ENCODE data around the gene PCDH15. TPM values are rescaled to one million over a fixed set of nuclear protein-coding genes. Genes with fewer than 3 reads are reported as not detected.

The PCDH15 gene
- total and polyA plus RNA-seq, 2 experiments from 2014 or later: not detected

- 25 to 33% methylated on average over 2 of the region's 2 CpGs for WGBS, 2 experiments (ENCODE audit: low coverage in 1 of 2, low lambda C conversion rate in 2 of 2, missing lambda C conversion rate in 2 of 2)
- no peak for TF ChIP-seq EZH2 (IDR thresholded peaks at IDR 0.05; ENCODE audit: insufficient read depth, poor library complexity, severe bottlenecking)
- TF ChIP-seq EZH2phosphoT487 (IDR thresholded peaks at IDR 0.05; ENCODE audit: insufficient read depth, low read depth): no peak
- in situ Hi-C loops (cut with MboI): no loop called here
These were observed 180.7 kb downstream of the PCDH15 start for GRCh38 chr10:54620352-54620751.

GRCh38 chr10:54614072-54614471 is 187.0 kb downstream of the PCDH15 start:
- Histone ChIP-seq H3K4me2 (ENCODE audit: unreplicated experiment) (no peak overlapping the region), H3K4me3 (no peak overlapping the region), H3K4me1 (ENCODE audit: insufficient read depth) (no peaks in the 10 kb centered on the region), H3K9me2 (ENCODE audit: insufficient read depth) (no peaks in the 10 kb centered on the region), H3K9me3 (ENCODE audit: low read depth) (no peaks in the 10 kb centered on the region), H3K79me2 (ENCODE audit: insufficient read depth) (no peaks in the 10 kb centered on the region), H2AFZ (no peak overlapping the region), H4K20me1 (ENCODE audit: insufficient read depth) (no peaks in the 10 kb centered on the region), H3K27me3 (replicated peaks; ENCODE audit: insufficient read depth) (no peaks in the 10 kb centered on the region), H3K9ac (no peak overlapping the region), H3K36me3 (ENCODE audit: low read depth) (no peaks in the 10 kb centered on the region), H3F3A (ENCODE audit: insufficient read depth) (no peaks in the 10 kb centered on the region), H3K27ac (no peak overlapping the region)
- in situ Hi-C loops (cut with MboI): no loop called here
- TF ChIP-seq EZH2phosphoT487 (IDR thresholded peaks at IDR 0.05; ENCODE audit: insufficient read depth, low read depth) (no peak), EZH2 (IDR thresholded peaks at IDR 0.05; ENCODE audit: insufficient read depth, poor library complexity, severe bottlenecking) (no peak)
- DNase-seq: no peak
- 13 to 15% methylated on average over 1 of the region's 1 CpG for WGBS, 2 experiments (ENCODE audit: low coverage in 1 of 2, low lambda C conversion rate in 2 of 2, missing lambda C conversion rate in 2 of 2)

More at GRCh38 chr10:54620352-54620751, 180.7 kb downstream of the PCDH15 start:
- no peak overlapping the region for H2AFZ ChIP-seq
- no peak for DNase-seq
- no peaks in the 10 kb centered on the region for H3F3A ChIP-seq (ENCODE audit: insufficient read depth)
- no peaks in the 10 kb centered on the region for H3K9me3 ChIP-seq (ENCODE audit: low read depth)
- H3K79me2 ChIP-seq (ENCODE audit: insufficient read depth): no peaks in the 10 kb centered on the region
- H3K9ac ChIP-seq: no peak overlapping the region
- no peak overlapping the region for H3K27ac ChIP-seq
- H3K27me3 ChIP-seq (replicated peaks; ENCODE audit: insufficient read depth): no peaks in the 10 kb centered on the region
- no peak overlapping the region for H3K4me3 ChIP-seq
- no peaks in the 10 kb centered on the region for H3K4me1 ChIP-seq (ENCODE audit: insufficient read depth)
- H3K36me3 ChIP-seq (ENCODE audit: low read depth): no peaks in the 10 kb centered on the region
- no peaks in the 10 kb centered on the region for H4K20me1 ChIP-seq (ENCODE audit: insufficient read depth)
- no peak overlapping the region for H3K4me2 ChIP-seq (ENCODE audit: unreplicated experiment)
- no peaks in the 10 kb centered on the region for H3K9me2 ChIP-seq (ENCODE audit: insufficient read depth)

- Histone ChIP-seq H3K27me3 (replicated peaks; ENCODE audit: insufficient read depth) (no peaks in the 10 kb centered on the region), H3K9me2 (ENCODE audit: insufficient read depth) (no peaks in the 10 kb centered on the region), H4K20me1 (ENCODE audit: insufficient read depth) (no peaks in the 10 kb centered on the region), H3K79me2 (ENCODE audit: insufficient read depth) (no peaks in the 10 kb centered on the region), H3K27ac (no peak overlapping the region), H3K4me3 (no peak overlapping the region), H3K36me3 (ENCODE audit: low read depth) (no peaks in the 10 kb centered on the region), H3K4me2 (ENCODE audit: unreplicated experiment) (no peak overlapping the region), H3K9me3 (ENCODE audit: low read depth) (no peaks in the 10 kb centered on the region), H3F3A (ENCODE audit: insufficient read depth) (no peaks in the 10 kb centered on the region), H3K4me1 (ENCODE audit: insufficient read depth) (no peaks in the 10 kb centered on the region), H2AFZ (no peak overlapping the region), H3K9ac (no peak overlapping the region)
- TF ChIP-seq EZH2phosphoT487 (IDR thresholded peaks at IDR 0.05; ENCODE audit: insufficient read depth, low read depth) (no peak), EZH2 (IDR thresholded peaks at IDR 0.05; ENCODE audit: insufficient read depth, poor library complexity, severe bottlenecking) (no peak)
- no peak for DNase-seq
- in situ Hi-C loops (cut with MboI): no loop called here
These were observed 187.9 kb downstream of the PCDH15 start for GRCh38 chr10:54613162-54613561.

GRCh38 chr10:54609423-54609822 is 191.6 kb downstream of the PCDH15 start:
- H3K9ac ChIP-seq: no peak overlapping the region
- H3K9me3 ChIP-seq (ENCODE audit: low read depth): no peaks in the 10 kb centered on the region
- in situ Hi-C loops (cut with MboI): no loop called here
- no peak overlapping the region for H3K4me2 ChIP-seq (ENCODE audit: unreplicated experiment)
- no peaks in the 10 kb centered on the region for H3K79me2 ChIP-seq (ENCODE audit: insufficient read depth)
- H3K4me1 ChIP-seq (ENCODE audit: insufficient read depth): no peaks in the 10 kb centered on the region
- H2AFZ ChIP-seq: no peak overlapping the region
- H3F3A ChIP-seq (ENCODE audit: insufficient read depth): no peaks in the 10 kb centered on the region
- H3K9me2 ChIP-seq (ENCODE audit: insufficient read depth): no peaks in the 10 kb centered on the region
- TF ChIP-seq EZH2phosphoT487 (IDR thresholded peaks at IDR 0.05; ENCODE audit: insufficient read depth, low read depth) (no peak), EZH2 (IDR thresholded peaks at IDR 0.05; ENCODE audit: insufficient read depth, poor library complexity, severe bottlenecking) (no peak)
- H3K27me3 ChIP-seq (replicated peaks; ENCODE audit: insufficient read depth): no peaks in the 10 kb centered on the region
- no peaks in the 10 kb centered on the region for H4K20me1 ChIP-seq (ENCODE audit: insufficient read depth)
- no peak for DNase-seq
- H3K36me3 ChIP-seq (ENCODE audit: low read depth): no peaks in the 10 kb centered on the region
- H3K27ac ChIP-seq: no peak overlapping the region
- H3K4me3 ChIP-seq: no peak overlapping the region

GRCh38 chr10:54607983-54608382 is 193.0 kb downstream of the PCDH15 start:
- H3K9ac ChIP-seq: no peak overlapping the region
- no peaks in the 10 kb centered on the region for H3K9me2 ChIP-seq (ENCODE audit: insufficient read depth)
- no peaks in the 10 kb centered on the region for H3K9me3 ChIP-seq (ENCODE audit: low read depth)
- 28 to 36% methylated on average over 5 of the region's 5 CpGs for WGBS, 2 experiments (ENCODE audit: low coverage in 1 of 2, low lambda C conversion rate in 2 of 2, missing lambda C conversion rate in 2 of 2)
- H3K36me3 ChIP-seq (ENCODE audit: low read depth): no peaks in the 10 kb centered on the region
- in situ Hi-C loops (cut with MboI): no loop called here
- no peak overlapping the region for H3K4me2 ChIP-seq (ENCODE audit: unreplicated experiment)
- no peaks in the 10 kb centered on the region for H4K20me1 ChIP-seq (ENCODE audit: insufficient read depth)
- no peak for DNase-seq
- no peak for TF ChIP-seq EZH2phosphoT487 (IDR thresholded peaks at IDR 0.05; ENCODE audit: insufficient read depth, low read depth)
- H3K79me2 ChIP-seq (ENCODE audit: insufficient read depth): no peaks in the 10 kb centered on the region
- H3K4me1 ChIP-seq (ENCODE audit: insufficient read depth): no peaks in the 10 kb centered on the region
- no peaks in the 10 kb centered on the region for H3F3A ChIP-seq (ENCODE audit: insufficient read depth)
- H3K4me3 ChIP-seq: no peak overlapping the region
- no peak overlapping the region for H2AFZ ChIP-seq
- H3K27ac ChIP-seq: no peak overlapping the region
- H3K27me3 ChIP-seq (replicated peaks; ENCODE audit: insufficient read depth): no peaks in the 10 kb centered on the region
